CD4-positive, alpha-beta T cell treated with Interleukin-2 at 100 ng/mL for 4 hours (primary cell): ENCODE measurements around the gene NCL.
"Not testable (repeated sequence)": the region's sequence is repeated elsewhere in the genome, so short reads cannot be mapped to it uniquely, and the experiment has no call there.

Experiments
- DNase-seq: peaks from one replicate; pipeline ENCODE4 v3.0.0-alpha.2; 2020; ENCODE audit warnings: low spot score

Gene NCL

DNA sequence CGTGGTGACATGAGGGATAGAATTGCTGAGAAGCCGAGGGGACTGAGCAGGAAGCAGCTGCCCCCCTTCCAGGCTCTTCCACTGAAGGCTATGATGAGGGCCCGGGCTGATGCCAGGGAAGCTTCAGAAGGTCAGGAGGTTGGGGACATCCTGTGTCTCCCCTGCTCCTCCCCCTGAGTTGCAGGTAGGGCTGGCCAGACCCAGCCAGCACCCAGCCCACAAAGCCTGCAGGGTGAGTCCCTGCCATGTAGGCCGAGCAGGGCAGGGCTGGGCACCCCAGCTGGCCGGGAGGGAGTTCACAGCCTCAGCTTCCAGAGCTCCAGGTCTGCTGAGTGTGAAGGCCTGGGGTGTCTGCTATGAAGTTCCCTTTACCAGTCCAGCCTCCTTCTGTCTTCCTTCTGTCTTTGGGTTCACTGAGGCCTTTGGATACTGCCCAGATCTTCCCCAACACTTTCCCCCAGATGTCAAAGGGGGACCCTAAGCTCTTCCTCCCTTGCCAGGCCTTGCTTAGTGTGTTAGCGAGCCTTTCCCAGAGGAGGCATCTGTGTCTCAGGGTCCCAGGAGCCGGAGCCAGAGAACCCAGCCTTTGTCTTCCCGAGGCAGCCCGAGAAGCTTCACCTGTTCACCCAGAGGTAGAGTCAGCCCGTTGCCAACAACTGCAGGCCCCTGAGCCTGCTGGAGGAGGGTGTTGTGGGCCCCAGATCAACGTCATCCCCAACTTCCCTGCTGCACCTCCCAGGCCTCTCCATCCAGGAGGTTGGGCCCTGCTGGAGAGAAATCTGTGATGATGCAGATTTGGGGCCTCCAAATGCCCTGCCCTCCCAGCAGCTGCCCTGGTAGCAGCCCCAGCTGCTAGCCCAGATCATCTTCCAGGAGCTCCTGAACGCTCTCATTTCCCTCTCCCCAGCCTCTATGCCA is 3.6 kb upstream of the NCL start:
- no peak for DNase-seq

DNA sequence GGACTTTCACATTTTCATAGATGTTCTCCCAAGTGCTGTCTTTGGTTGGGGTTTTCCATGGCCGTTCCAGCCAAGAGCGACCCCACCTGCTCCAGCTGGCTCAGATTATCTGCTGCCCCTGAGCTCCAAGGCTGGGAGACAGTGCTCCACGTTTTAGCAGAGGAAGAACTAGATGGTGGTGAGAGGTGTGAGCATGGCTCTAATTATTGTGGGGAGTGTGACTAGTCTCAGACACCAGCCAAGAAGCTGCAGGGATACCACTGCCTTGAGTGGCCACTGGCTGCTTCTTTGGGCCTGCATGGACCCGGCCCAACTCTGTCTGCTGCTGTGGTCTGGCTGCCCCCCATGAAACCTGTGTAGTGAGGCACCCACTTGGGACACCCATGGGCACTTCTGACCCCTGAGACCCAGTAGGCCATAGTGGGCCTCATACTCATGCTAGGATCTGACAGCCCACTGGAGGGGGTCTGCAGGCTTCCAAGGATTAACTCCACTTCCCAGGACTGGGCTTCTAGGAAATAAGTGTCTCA is 2.8 kb upstream of the NCL start:
- DNase-seq, result no peak

DNA sequence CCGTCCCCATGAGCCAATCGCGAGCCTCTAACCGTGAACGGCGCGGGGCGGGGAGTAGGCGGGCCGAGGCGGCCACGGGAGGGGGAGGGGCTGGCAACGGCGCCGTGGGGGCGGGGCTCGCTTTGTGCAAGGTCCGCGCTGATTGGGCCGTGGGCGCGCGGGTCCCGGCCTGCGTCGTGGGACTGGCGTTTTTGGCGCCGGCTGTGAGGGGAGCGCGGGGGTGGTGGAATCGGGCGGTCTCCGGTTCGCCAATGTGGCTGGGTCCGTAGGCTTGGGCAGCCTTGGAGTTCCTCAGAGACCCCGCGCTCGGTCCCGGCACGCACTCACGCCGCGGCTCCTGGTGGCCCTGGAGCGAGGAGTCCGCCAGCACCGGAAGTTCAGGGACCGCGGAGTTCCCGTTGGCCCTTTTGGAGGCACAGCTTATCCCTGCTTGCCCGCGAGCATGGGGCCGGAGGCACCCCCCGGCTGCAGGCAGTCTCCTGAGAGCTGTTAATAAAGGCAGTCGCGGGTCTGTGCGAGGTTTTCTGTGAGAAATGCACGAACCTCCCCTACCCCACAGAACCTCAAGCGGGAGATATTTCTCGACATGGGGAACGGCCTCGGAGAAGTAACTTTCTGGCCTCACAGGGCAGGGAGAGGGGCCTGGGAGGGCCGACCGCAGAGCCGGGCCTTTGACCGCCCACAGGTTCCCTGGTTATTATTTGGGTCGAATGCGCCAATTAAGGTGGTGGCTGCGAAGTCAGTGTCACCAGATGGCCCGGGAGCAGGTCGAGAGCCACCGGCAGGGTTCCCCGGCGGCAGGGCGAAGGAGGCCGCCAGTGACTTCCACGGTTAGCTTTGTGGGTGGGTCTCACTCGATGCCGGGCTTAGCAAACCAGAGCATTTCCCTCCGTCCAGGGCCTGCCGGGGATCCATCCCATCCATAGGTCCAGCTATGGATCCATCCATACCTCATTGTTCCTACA is 574 bp upstream of the NCL start:
- peak; percentile 98 for DNase-seq

DNA sequence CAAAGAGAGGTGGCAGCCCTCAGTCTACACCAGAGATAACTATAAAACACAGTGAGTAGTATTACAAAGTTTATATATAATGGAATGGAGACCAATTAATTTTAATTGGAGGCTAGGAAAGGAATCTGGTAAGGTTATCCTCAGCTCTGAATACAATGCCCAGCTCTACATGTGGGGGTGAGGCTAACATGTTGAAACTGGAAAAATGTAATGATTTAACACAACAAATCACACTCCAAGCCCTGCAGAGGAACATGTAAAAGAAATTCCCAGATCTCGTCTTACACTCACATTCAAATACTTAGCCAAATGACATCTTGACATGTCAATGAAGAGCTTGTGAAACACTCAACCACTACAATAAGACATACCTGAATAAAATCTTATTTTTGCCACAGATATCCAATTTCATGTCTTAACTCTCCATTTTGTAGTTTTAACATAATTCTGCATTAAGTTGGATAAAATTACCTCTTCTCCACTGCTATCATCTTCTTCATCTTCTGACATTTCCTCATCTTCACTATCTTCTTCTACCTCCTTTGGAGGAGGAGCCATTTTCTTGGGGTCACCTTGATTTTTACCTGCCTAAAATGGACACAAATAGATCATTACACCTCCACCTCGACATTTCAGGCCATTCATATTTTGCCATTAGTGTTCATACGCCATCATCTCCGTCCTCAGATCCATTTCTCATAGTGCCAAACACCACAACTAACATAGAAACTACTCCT is 1.4 kb downstream of the NCL start:
- no peak for DNase-seq

DNA sequence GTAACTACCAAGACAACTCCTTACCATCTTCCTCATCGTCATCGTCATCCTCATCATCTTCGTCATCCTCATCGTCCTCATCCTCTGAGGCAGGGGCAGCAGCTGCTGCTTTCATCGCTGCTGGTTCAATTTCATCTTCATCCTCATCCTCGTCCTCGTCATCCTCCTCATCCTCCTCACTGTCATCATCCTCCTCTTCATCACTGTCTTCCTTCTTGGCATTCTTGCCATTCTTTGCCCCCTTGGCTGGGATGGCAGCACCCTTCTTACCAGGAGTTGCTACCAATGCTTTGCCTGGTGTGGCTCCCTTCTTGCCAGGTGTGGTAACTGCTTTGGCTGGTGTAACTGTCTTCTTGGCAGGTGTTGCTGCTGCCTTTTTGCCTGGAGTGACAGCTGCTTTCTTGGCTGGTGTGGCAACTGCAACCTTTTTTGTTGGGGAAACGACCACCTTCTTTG is 2.7 kb downstream of the NCL start:
- no peak for DNase-seq

GRCh38 chr2:231460841-231461240 is 3.4 kb downstream of the NCL start:
- DNase-seq, result not testable (repeated sequence)

GRCh38 chr2:231460073-231460835 is 4.0 kb downstream of the NCL start:
- DNase-seq, result no peak

DNA sequence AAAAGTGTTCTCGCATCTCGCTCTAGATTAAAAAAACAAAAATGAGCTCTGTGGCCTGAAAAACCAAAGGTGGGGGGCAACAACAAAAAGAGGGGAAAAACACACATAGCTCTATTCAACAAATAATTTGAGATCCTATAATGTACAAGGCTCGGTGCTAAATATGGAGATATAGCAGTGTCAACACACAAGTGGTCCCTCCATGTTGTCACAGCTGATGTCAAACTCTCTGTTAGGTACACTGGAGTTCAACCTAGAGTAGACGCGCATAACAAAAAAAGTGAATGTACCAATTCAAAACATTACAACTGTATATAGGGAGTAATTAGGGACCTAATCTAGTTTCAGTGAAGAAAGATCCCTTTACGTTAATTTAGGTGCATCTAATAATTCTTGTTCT is 5.9 kb downstream of the NCL start:
- no peak for DNase-seq

DNA sequence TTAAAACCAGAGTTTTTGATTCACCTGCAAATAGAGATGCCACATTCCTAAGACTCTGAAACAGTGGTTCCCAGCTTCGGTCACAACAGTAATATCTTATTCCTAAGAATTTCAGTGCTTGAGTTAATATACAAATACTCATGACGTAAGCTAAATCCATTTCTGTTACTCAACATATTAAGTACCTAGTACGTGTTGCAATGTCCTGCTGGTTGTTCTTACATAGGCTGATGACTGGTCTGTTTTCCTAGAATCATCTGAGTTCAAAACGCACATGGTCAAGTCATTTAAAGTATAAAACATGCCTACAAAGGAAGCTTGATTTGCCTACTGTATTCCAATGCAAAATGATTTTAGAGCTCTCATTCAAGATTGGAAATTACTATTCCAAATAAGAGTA is 7.2 kb downstream of the NCL start:
- no peak for DNase-seq

DNA sequence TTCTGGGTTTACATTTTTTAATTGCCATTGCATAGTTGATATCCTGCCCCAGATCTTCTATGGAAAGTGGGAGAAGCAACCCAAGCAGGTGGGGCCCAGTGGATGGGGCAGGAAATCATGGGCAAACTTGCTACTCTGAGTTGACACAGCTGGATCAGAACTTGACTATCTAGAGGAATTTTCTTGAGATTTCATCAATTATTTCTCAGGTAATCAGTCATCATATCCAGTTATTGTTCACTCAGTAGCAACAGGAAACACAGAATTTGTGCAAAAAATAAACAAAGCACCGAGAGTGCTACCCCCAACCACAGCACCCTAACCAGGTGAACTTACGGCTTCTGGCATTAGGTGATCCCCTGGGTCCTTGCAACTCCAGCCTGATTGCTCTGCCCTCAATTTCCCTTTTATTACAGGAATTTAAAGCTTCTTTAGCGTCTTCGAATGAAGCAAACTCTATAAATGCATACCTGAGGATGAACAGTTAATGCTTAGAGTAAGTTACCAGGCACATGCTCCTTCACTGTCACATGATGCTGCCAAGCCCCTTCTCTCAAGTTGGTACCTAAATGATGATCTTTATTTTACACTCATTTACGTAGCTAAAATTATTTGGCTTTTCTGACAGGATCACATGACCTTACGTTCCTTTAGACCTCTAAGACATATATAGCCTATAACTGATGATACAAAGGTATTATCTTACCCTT is 7.8 kb downstream of the NCL start:
- DNase-seq, result no peak

GRCh38 chr2:231455890-231456289 is 8.4 kb downstream of the NCL start:
- no peak for DNase-seq

- DNase-seq, result no peak
Observed at GRCh38 chr2:231455222-231455621, 9.1 kb downstream of the NCL start.

DNA sequence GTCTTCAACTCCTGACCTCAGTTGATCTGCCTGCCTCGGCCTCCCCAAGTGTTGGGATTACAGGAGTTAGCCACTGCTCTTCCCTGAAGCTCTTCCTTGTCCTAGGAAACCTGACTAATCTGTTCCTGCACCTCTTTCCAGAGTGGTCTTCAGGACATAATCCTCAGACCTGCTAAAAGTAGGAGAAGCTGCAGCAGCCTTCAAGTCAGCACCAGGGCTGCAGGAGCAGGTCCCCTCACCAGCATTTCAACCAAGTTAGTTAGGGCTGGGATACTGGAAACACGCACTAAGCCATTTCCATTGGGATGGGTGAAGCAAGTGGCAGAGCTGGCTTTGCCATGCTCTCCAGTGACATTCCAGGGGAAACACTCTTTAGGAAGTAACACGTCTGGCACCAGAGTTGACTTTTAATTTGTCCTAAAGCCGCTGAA is 9.9 kb downstream of the NCL start:
- no peak for DNase-seq

- DNase-seq, result no peak
Observed at GRCh38 chr2:231452799-231453508, 11.3 kb downstream of the NCL start.

GRCh38 chr2:231450548-231450989 is 13.7 kb downstream of the NCL start:
- no peak for DNase-seq

DNA sequence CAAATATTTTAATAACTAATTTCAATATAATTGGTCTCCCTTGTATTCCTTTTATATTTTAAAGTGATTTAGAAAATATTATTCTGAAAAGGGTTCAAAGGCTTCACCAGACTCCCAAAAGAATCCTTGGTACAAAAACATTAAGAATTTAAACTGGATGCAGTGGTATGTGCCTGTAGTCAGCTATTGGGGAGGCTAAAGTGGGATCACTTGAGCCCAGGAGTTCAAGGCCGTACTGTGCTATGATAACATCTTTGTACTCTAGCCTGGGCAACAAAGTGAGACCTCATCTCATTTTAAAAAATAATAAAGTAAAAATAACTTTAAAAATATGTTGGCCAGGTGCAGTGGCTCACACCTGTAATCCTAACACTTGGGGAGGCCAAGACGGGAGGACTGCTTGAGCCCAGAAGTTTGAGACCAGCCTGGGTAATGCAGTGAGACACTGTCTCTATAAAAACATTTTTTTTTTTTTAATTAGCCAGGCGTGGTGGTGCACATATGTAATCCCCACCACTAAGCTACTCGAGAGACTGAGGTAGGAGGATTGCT is 14.7 kb downstream of the NCL start:
- DNase-seq, result no peak

GRCh38 chr2:231436957-231437356 is 27.3 kb downstream of the NCL start:
- DNase-seq, result no peak

- no peak for DNase-seq
Observed at GRCh38 chr2:231433990-231434389, 30.3 kb downstream of the NCL start.

GRCh38 chr2:231431606-231432005 is 32.7 kb downstream of the NCL start:
- DNase-seq, result no peak
